Measurements from ENCODE around the gene UBXN10.

The UBXN10 gene

GRCh38 chr1:20185834-20186782 lies at the start of gene UBXN10, which contains the start of gene PLA2G2C:
TSS of gene UBXN10 (plus strand) at chr1:20186096. CDS start at chr1:20190562, 4,466 bp downstream.
TSS of gene PLA2G2C (minus strand) at chr1:20186518. CDS start at chr1:20177363, 9,155 bp downstream.
- Histone ChIP-seq H3K36me3 (ENCODE audit: insufficient read depth, low read length) (no peaks in the 10 kb centered on the region), H3K9me3 (ENCODE audit: control insufficient read depth, insufficient read depth, low read length) (no peaks in the 10 kb centered on the region), H3K9ac (ENCODE audit: low read depth, low read length) (peak within 1 kb of the TSS; percentile 72), H3K4me1 (ENCODE audit: insufficient read depth, low read length) (no peaks in the 10 kb centered on the region)

- no peaks in the 10 kb centered on the region; the same call in 1 of the 2 replicates for H3K9me3 ChIP-seq (ENCODE audit: control insufficient read depth, insufficient read depth, low read length)
- H3K4me1 ChIP-seq (ENCODE audit: insufficient read depth, low read length) = no peaks in the 10 kb centered on the region
Measured at GRCh38 chr1:20136249-20136648, 49.6 kb upstream of the UBXN10 start.

GRCh38 chr1:20137055-20137454 lies 48.8 kb upstream of the UBXN10 start:
- Histone ChIP-seq H3K4me1 (ENCODE audit: insufficient read depth, low read length) (no peaks in the 10 kb centered on the region), H3K9me3 (ENCODE audit: control insufficient read depth, insufficient read depth, low read length) (no peaks in the 10 kb centered on the region; the same call in 1 of the 2 replicates), H3K9ac (ENCODE audit: low read depth, low read length) (no peak overlapping the region), H3K36me3 (ENCODE audit: insufficient read depth, low read length) (no peaks in the 10 kb centered on the region)

More at GRCh38 chr1:20136249-20136648, 49.6 kb upstream of the UBXN10 start:
- no peaks in the 10 kb centered on the region for H3K36me3 ChIP-seq (ENCODE audit: insufficient read depth, low read length)
- H3K9ac ChIP-seq (ENCODE audit: low read depth, low read length) = no peak overlapping the region

GRCh38 chr1:20137604-20138003 lies 48.3 kb upstream of the UBXN10 start:
- no peaks in the 10 kb centered on the region for H3K9me3 ChIP-seq (ENCODE audit: control insufficient read depth, insufficient read depth, low read length)
- H3K4me1 ChIP-seq (ENCODE audit: insufficient read depth, low read length) = no peaks in the 10 kb centered on the region
- H3K9ac ChIP-seq (ENCODE audit: low read depth, low read length) = no peak overlapping the region
- no peaks in the 10 kb centered on the region for H3K36me3 ChIP-seq (ENCODE audit: insufficient read depth, low read length)

- Histone ChIP-seq H3K4me1 (ENCODE audit: insufficient read depth, low read length) (no peaks in the 10 kb centered on the region), H3K36me3 (ENCODE audit: insufficient read depth, low read length) (no peaks in the 10 kb centered on the region), H3K9ac (ENCODE audit: low read depth, low read length) (no peak overlapping the region), H3K9me3 (ENCODE audit: control insufficient read depth, insufficient read depth, low read length) (no peaks in the 10 kb centered on the region)
Measured at GRCh38 chr1:20138346-20138745, 47.5 kb upstream of the UBXN10 start.

GRCh38 chr1:20138961-20139550 lies 46.8 kb upstream of the UBXN10 start, which contains the start of gene PLA2G2F:
TSS of gene PLA2G2F (plus strand) at chr1:20139323. CDS start at chr1:20139428, 105 bp downstream.
- Histone ChIP-seq H3K4me1 (ENCODE audit: insufficient read depth, low read length) (no peaks in the 10 kb centered on the region), H3K9ac (ENCODE audit: low read depth, low read length) (no peak within 1 kb of the TSS), H3K36me3 (ENCODE audit: insufficient read depth, low read length) (no peaks in the 10 kb centered on the region), H3K9me3 (ENCODE audit: control insufficient read depth, insufficient read depth, low read length) (no peaks in the 10 kb centered on the region)

GRCh38 chr1:20139776-20140612 lies 45.9 kb upstream of the UBXN10 start:
- no peak overlapping the region for H3K9ac ChIP-seq (ENCODE audit: low read depth, low read length)
- H3K9me3 ChIP-seq (ENCODE audit: control insufficient read depth, insufficient read depth, low read length) = no peaks in the 10 kb centered on the region
- no peaks in the 10 kb centered on the region for H3K36me3 ChIP-seq (ENCODE audit: insufficient read depth, low read length)
- H3K4me1 ChIP-seq (ENCODE audit: insufficient read depth, low read length) = no peaks in the 10 kb centered on the region

GRCh38 chr1:20141001-20141400 lies 44.9 kb upstream of the UBXN10 start:
- Histone ChIP-seq H3K36me3 (ENCODE audit: insufficient read depth, low read length) (no peaks in the 10 kb centered on the region), H3K9ac (ENCODE audit: low read depth, low read length) (no peak overlapping the region), H3K4me1 (ENCODE audit: insufficient read depth, low read length) (no peaks in the 10 kb centered on the region), H3K9me3 (ENCODE audit: control insufficient read depth, insufficient read depth, low read length) (no peaks in the 10 kb centered on the region)

GRCh38 chr1:20141466-20141865 lies 44.4 kb upstream of the UBXN10 start:
- no peaks in the 10 kb centered on the region for H3K4me1 ChIP-seq (ENCODE audit: insufficient read depth, low read length)
- H3K9ac ChIP-seq (ENCODE audit: low read depth, low read length) = no peak overlapping the region
- H3K9me3 ChIP-seq (ENCODE audit: control insufficient read depth, insufficient read depth, low read length) = no peaks in the 10 kb centered on the region
- H3K36me3 ChIP-seq (ENCODE audit: insufficient read depth, low read length) = no peaks in the 10 kb centered on the region

GRCh38 chr1:20142001-20142710 lies 43.7 kb upstream of the UBXN10 start:
- no peaks in the 10 kb centered on the region for H3K9me3 ChIP-seq (ENCODE audit: control insufficient read depth, insufficient read depth, low read length)
- no peak overlapping the region for H3K9ac ChIP-seq (ENCODE audit: low read depth, low read length)
- H3K36me3 ChIP-seq (ENCODE audit: insufficient read depth, low read length) = no peaks in the 10 kb centered on the region
- H3K4me1 ChIP-seq (ENCODE audit: insufficient read depth, low read length) = no peaks in the 10 kb centered on the region

GRCh38 chr1:20143318-20143717 lies 42.6 kb upstream of the UBXN10 start:
- H3K9me3 ChIP-seq (ENCODE audit: control insufficient read depth, insufficient read depth, low read length) = no peaks in the 10 kb centered on the region
- H3K36me3 ChIP-seq (ENCODE audit: insufficient read depth, low read length) = no peaks in the 10 kb centered on the region
- H3K4me1 ChIP-seq (ENCODE audit: insufficient read depth, low read length) = no peaks in the 10 kb centered on the region
- no peak overlapping the region for H3K9ac ChIP-seq (ENCODE audit: low read depth, low read length)

GRCh38 chr1:20143734-20144565 lies 41.9 kb upstream of the UBXN10 start:
- no peaks in the 10 kb centered on the region for H3K9me3 ChIP-seq (ENCODE audit: control insufficient read depth, insufficient read depth, low read length)
- H3K4me1 ChIP-seq (ENCODE audit: insufficient read depth, low read length) = no peaks in the 10 kb centered on the region
- H3K36me3 ChIP-seq (ENCODE audit: insufficient read depth, low read length) = no peaks in the 10 kb centered on the region
- no peak overlapping the region for H3K9ac ChIP-seq (ENCODE audit: low read depth, low read length)

All from ES-I3 (cell line).